ENCODE data around the gene ZNF578. TPM values are rescaled to one million over a fixed set of nuclear protein-coding genes. Genes with fewer than 3 reads are reported as not detected.
A peak's percentile ranks its signal among the peaks of the same experiment; 100 is the strongest.

The ZNF578 gene
- total and polyA plus RNA-seq, 9 of the 15 experiments (the other 6 are each of a cell fraction or from before 2014, with no cell fraction given): 0.05 to 0.29 (median 0.15) TPM

GRCh38 chr19:52492994-52493470, 39.7 kb downstream of the ZNF578 start:
- no peak overlapping the region for H3K27ac ChIP-seq (ENCODE audit: extremely low read depth, low read depth, low read length)
- no peak overlapping the region for H3K9ac ChIP-seq (ENCODE audit: insufficient read depth in 1 of 2, low read depth in 2 of 2, low read length in 2 of 2)
- WGBS (ENCODE audit: insufficient coverage, low coverage, missing lambda C conversion rate): 23% methylated on average over 21 of the region's 28 CpGs
- POLR2A ChIA-PET: no interaction called here
- ATAC-seq (peak; percentile 73), DNase-seq (ENCODE audit: extremely low read depth in 1 of 4, low spot score in 3 of 4) (peak in 2 of 4 experiments; percentile 21 to 28), FAIRE-seq (no peak)
- in situ Hi-C loops (cut with MboI): no loop called here
- CTCF ChIA-PET (ENCODE audit: low intra/inter-chr PET ratio): no interaction called here
- peaks cover 0 to 8% of the 10 kb centered on the region in 2 experiments; a peak in 2 of 5 replicates for H3K4me1 ChIP-seq (replicated peaks in 1 of 2; ENCODE audit: control insufficient read depth in 2 of 2, insufficient read depth in 2 of 2, low read length in 2 of 2)
- H3K27me3 ChIP-seq (ENCODE audit: control insufficient read depth in 2 of 2, insufficient read depth in 2 of 2, low read length in 2 of 2): no peaks in the 10 kb centered on the region
- intact Hi-C loops (cut with micrococcal nuclease): no loop called here
- H3K9me3 ChIP-seq (replicated peaks; ENCODE audit: control insufficient read depth, insufficient read depth, low read depth, low read length): no peaks in the 10 kb centered on the region
- no peak overlapping the region for H3K4me3 ChIP-seq
- no peak overlapping the region for H3K4me2 ChIP-seq (ENCODE audit: insufficient read depth, low read length)
- BruUV-seq (replicated peaks): no TSS peak
- H3K79me2 ChIP-seq (ENCODE audit: control insufficient read depth, insufficient read depth, low read length): no peaks in the 10 kb centered on the region
- no peaks in the 10 kb centered on the region for H3K36me3 ChIP-seq (ENCODE audit: control insufficient read depth, insufficient read depth, low read length)
- H3K9me1 ChIP-seq (ENCODE audit: control insufficient read depth, insufficient read depth, low read length): no peaks in the 10 kb centered on the region
- H2AFZ ChIP-seq (ENCODE audit: low read depth, low read length): no peak overlapping the region; the same call in 1 of the 2 replicates
- H4K20me1 ChIP-seq (replicated peaks; ENCODE audit: control insufficient read depth, insufficient read depth, low read length): no peaks in the 10 kb centered on the region
- TF ChIP-seq ZNF263 (CRISPR knock-in tag; IDR thresholded peaks at IDR 0.05; ENCODE audit: borderline replicate concordance): peak; percentile 71
- peak; percentile 65; the same call in 1 of the 2 replicates for TF ChIP-seq NR2C1 (IDR thresholded peaks at IDR 0.05)
- TF ChIP-seq NR2C1 (tag; IDR thresholded peaks at IDR 0.05): peak; percentile 80
- TF ChIP-seq MGA (IDR thresholded peaks at IDR 0.05): 0 out of 2 replicates have a peak, but pooled peaks have one; percentile 16
- TF ChIP-seq, protein P1, sequence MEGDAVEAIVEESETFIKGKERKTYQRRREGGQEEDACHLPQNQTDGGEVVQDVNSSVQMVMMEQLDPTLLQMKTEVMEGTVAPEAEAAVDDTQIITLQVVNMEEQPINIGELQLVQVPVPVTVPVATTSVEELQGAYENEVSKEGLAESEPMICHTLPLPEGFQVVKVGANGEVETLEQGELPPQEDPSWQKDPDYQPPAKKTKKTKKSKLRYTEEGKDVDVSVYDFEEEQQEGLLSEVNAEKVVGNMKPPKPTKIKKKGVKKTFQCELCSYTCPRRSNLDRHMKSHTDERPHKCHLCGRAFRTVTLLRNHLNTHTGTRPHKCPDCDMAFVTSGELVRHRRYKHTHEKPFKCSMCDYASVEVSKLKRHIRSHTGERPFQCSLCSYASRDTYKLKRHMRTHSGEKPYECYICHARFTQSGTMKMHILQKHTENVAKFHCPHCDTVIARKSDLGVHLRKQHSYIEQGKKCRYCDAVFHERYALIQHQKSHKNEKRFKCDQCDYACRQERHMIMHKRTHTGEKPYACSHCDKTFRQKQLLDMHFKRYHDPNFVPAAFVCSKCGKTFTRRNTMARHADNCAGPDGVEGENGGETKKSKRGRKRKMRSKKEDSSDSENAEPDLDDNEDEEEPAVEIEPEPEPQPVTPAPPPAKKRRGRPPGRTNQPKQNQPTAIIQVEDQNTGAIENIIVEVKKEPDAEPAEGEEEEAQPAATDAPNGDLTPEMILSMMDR (IDR thresholded peaks at IDR 0.05 in 2 of 3, conservative IDR thresholded peaks at IDR 0.05 in 1 of 3; ENCODE audit: insufficient read depth in 2 of 3, low read depth in 1 of 3, low read length in 3 of 3): peak in 2 of 3 experiments; percentile 26 to 58; a peak in 3 of 6 replicates
- TF ChIP-seq TFAM (CRISPR knock-in tag; conservative IDR thresholded peaks at IDR 0.05): no peak
